ENCODE results near the gene SLC30A5.
"Not testable (repeated sequence)": the region's sequence is repeated elsewhere in the genome, so short reads cannot be mapped to it uniquely, and the experiment has no call there.

The SLC30A5 gene

DNA sequence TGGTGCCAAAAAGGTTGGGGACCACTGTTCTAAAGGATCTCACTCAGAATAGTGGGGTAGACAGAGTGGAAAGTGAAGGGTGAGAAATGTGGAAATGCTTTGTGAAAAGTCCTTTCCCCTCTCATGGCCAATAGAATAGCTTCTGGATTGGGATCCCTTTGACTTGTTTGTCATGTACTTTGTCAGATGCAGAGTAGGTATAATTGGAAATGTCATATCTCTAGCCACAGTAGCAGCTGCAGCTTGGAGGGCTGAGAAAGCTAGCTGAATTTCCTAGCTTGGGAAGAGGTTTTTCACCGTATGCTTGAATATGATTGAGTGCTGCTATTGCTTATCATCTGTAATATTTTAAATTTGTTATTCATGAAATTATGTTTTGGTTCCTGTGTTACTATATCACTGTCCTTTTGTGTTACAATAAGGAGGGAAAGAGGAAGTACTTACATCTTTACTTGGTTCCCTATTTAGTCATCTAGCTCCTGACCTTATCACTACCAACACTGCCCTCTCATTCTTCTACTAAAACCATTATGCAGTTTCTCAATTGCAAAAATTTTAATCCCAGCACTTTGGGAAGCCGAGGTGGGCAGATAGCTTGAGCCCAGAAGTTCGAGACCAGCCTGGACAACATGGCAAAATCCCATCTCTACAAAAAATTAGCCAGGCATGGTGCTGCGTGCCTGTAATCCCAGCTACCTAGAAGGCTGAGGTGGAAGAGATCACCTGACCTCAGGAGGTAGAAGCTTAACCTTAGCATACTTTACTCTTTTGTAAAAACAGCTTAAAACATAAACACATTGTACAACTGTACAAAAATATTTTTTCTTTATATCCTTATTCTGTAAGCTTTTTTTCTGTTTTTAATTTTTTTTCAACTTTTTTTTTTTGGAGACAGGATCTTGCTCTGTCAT, 12.4 kb downstream of the SLC30A5 start:
- no peak for DNase-seq (ENCODE audit: low spot score)

DNA sequence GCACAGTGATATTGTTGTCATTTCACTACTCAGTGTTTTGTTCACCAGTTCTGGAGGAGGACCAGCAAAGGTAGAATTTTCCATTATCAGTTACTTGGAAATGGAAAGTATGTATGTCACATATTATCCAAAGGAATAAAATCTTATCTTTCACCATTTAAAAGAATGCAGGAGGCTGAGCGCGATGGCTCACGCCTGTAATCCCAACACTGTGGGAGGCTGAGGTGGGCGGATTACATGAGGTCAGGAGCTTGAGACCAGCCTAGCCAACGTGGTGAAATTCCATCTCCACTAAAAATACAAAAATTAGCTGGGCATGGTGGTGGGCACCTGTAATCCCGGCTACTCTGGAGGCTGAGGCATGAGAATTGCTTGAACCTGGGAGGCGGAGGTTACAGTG, 14.6 kb downstream of the SLC30A5 start:
- DNase-seq (ENCODE audit: low spot score) = not testable (repeated sequence)

DNA sequence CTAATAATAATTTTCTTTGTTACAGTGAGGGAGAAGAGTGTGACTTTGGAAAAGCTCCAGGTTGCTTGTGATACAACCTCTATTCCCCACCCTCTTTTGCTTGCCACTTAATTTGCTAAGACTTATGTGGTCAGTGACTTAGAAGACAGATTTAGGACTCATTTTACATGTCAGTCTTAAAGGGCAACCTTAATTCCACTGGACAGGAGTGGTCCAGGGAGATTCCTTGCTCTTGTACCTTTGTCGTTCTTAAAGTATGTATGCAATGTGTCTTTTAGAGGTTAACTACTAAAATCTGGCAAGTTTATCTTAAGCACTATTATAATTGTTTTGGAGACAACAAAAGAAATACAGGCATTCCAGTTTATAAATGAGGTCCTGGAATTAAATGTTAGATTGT, 20.0 kb downstream of the SLC30A5 start:
- no peak for DNase-seq (ENCODE audit: low spot score)

DNA sequence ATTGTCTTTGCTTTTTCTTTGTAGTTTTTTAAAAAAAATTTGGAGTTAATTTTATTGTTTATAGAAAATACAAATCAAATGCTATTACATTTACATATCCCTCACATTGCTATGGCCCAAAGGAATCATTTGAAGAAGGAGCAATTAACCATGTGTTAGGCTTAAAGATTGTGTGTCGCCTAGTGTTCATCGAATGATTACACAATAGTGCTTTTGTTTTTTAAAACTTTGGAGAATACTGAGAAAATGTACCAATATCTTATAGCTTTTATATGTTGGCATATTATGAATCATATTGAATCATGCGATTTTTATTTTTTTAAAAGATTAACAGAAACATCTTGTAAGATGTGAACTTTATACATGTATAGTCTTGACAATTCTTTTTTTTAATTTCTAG, 21.7 kb downstream of the SLC30A5 start:
- no peak for DNase-seq (ENCODE audit: low spot score)

DNA sequence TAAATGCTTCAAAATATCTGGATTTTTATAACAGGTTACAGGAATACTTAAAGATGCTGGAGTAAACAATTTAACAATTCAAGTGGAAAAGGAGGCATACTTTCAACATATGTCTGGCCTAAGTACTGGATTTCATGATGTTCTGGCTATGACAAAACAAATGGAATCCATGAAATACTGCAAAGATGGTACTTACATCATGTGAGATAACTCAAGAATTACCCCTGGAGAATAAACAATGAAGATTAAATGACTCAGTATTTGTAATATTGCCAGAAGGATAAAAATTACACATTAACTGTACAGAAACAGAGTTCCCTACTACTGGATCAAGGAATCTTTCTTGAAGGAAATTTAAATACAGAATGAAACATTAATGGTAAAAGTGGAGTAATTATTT, 35.6 kb downstream of the SLC30A5 start:
- peak; percentile 36 for DNase-seq (ENCODE audit: low spot score)

DNA sequence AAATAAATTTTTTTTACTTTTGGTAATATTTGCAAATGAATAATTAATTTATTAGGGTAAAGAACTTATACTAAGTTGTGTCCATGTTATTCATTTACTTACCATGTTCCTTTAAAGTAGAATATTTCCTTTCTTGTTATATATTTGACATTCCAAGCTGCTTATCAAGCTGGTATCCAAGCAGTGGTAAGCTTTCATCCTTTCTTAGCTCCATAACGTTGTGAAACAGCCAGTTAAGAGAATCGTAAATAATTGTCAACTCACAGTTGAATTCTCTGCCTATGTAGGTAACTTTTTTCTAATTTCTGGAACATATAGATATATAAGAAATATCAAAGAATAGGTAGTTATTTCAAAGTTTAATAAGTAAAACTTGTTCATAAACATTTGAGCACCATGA, 36.4 kb downstream of the SLC30A5 start:
- DNase-seq (ENCODE audit: low spot score) = no peak

DNA sequence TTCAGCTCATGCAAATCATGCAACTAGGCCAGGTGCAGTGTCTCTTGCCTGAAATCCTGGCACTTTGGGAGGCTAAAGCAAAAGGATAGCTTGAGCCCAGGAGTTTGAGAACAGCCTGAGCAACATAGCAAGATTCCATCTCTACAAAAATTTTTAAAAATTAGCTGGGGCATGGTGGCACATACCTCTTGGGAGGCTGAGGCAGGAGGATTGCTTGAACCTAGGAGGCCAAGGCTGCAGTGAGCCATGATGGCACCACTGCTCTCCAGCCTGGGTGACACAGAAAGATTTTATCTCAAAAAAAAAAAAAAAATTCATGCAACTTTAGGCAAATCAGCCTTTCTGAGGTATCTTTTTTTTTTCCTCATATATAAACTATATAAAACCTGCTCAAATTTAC, 37.5 kb downstream of the SLC30A5 start:
- DNase-seq (ENCODE audit: low spot score) = no peak

DNA sequence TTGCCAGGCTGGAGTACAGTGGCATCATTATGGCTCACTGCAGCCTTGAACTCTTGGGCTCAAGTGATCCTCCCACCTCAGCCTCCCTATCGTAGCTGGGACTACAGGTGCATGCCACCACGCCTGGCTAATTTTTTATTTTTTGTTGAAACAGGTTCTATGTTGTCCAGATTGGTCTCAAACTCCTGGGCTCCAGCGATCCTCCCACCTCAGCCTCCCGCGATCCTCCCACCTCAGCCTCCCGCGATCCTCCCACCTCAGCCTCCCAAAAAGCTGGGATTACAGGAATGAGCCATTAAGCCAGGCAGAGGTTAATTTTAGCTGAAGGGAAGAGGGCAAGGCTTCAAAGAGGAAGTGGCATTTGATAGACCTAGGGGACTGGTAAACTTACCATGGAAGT, 40.3 kb downstream of the SLC30A5 start:
- DNase-seq (ENCODE audit: low spot score) = no peak

DNA sequence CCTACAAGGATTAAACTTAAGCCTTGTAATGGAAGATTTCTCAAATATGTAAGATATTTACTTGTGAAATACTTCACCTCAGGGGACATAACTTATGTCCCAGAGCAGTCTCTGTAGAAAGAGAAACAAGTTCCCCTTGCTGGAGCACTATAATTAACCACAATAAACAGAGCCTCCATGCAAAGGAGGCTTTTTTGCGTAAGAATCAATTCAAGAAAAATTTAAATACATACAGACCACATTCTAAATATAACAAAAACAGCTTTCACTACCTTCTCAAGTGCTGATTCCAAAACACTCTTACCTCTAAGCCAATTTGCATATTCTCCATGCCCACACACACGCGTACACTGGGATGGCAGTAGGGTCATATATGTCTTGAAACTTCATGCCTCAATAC, 42.5 kb downstream of the SLC30A5 start:
- no peak for DNase-seq (ENCODE audit: low spot score)

DNA sequence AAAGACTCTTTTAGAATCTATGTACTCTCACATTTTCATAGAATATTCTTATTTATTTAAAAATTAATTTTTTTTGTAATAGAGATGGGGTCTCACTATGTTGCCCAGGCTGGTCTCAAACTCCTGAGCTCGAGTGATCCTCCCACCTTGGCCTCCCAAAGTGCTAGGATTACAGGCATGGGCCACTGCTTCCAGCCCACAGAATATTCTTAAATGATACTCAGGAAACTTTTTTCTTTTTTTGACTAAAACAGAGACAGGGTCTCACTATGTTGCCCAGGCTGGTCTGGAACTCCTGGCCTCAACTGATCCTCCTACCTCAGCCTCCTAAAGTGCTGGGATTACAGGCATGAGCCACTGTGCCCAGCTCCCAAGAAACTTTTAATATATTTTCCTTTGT, 43.4 kb downstream of the SLC30A5 start:
- DNase-seq (ENCODE audit: low spot score) = not testable (repeated sequence)

DNA sequence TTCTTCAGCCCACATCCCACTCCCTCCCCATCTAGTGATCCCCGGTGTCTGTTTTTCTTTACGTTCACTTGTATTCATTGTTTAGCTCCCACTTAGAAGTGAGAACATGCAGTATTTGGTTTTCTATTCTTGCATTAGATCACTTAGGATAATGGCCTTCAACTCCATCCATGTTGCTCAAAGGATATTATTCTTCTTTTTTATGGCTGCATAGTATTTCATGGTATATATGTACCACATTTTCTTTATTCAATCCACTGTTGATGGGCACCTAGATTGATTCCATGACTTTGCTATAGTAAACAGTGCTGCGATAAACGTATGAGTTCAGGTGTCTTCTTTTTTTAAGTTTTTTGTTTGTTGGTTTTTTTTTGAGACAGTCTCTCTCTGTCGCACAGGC, 44.0 kb downstream of the SLC30A5 start:
- DNase-seq (ENCODE audit: low spot score) = no peak

DNA sequence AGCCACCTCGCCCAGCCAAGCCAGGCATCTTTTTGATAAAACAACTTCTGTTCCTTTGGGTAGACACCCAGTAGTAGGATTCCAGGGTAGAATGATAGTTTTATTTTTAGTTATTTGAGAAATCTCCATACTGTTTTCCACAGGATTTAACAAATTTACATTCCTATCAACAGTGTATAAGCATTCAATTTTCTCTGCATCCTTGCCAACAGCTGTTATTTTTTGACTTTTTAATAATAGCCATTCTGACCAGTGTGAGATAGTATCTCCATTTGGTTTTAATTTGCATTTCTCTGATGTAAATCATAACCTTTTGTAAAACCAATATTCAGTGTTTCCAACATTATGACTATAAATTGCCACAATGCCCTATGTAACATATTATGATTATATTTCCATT, 45.0 kb downstream of the SLC30A5 start:
- no peak for DNase-seq (ENCODE audit: low spot score)

DNA sequence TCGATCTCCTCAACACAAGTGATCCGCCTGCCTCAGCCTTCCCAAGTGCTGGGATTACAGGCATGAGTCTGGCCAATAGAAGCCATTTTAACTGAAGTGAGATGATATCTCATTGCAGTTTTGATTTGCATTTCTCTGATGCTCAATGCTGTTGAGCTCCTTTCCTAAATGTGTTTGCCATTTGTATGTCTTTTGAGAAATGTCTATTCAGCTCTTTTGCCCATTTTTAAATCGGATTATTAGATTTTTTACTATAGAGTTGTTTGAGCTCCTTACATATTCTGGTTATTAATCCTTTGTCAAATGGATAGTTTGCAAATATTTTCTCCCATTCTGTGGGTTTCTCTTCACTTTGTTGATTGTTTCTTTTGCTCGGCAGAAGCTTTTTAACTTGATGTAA, 46.4 kb downstream of the SLC30A5 start:
- DNase-seq (ENCODE audit: low spot score) = not testable (repeated sequence)

DNA sequence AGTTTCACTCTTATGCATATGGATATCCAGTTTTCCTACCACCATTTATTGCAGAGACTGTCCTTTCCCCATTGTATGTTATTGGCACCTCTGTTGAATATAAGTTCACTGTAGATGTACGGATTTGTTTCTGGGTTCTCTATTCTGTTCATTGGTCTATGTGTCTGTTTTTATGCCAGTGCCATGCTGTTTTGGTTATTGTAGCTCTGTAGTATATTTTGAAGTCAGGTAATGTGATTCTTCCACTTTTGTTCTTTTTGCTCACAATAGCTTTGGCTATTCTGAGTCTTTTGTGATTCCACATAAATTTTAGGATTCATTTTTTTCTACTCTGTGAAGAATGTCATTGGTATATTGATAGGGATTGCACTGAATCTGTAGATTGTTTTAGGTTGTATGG, 47.0 kb downstream of the SLC30A5 start:
- no peak for DNase-seq (ENCODE audit: low spot score)

DNA sequence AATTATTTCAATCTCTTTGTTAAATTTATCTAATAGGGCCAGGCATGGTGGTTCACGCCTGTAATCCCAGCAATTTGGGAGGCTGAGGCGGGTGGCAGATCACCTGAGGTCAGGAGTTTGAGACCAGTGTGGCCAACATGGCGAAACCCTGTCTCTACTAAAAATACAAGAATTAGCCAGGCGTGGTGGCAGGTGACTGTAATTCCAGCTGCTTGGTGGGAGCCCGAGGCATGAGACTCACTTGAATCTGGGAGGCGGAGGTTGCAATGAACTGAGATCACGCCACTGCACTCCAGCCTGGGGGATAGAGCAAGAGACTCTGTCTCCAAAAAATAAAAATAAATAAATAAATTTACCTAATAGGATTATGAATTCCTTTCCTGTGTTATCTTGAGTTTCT, 54.8 kb downstream of the SLC30A5 start:
- DNase-seq (ENCODE audit: low spot score) = not testable (repeated sequence)

DNA sequence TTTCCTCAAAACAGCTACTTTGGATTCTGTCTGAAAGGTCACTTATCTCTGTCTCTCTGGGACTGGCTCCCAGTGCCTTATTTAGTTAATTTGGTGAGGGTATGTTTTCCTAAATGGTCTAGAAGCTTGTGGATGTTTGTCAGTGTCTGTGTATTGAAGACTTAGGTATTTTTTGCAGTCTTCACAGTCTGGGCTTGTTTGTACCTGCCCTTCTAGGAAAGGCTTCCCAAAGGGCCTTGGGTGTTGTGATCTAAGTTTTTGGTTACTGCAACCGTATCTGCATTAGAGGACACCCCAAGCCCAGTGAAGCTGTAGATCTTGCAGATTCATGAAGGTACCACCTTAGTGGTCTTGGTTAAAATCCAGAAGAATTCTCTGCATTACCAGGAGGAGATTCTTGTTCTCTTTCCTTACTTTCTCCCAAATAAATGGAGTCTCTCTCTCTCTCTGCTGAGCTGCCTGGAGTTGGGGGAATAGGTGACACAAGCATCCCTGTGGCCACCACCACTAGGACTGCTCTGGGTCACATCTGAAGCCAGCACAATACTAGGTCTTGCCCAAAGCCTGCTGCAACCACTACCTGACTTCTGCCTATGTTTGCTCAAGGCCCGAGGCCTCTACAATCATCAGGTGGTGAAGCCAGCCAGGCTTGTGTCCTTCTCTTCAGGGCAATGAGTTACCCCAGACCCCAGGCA, 55.3 kb downstream of the SLC30A5 start:
- no peak for DNase-seq (ENCODE audit: low spot score)

DNA sequence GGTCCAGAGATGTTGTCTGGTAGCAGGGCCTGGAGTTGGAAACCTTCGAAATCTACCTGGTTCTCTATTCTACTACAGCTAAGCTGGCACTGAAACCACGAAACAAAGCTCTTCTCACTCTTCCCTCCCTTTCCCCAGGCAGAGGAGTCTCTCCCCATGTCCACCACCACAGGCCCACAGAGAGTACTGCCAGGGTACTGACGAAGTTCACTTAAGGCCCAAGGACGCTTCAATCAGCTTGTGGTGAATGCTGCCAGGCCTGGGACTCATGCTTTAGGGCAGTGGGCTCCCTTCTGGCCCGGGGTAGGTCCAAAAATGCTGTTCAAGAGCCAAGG, 55.8 kb downstream of the SLC30A5 start:
- DNase-seq (ENCODE audit: low spot score) = no peak

DNA sequence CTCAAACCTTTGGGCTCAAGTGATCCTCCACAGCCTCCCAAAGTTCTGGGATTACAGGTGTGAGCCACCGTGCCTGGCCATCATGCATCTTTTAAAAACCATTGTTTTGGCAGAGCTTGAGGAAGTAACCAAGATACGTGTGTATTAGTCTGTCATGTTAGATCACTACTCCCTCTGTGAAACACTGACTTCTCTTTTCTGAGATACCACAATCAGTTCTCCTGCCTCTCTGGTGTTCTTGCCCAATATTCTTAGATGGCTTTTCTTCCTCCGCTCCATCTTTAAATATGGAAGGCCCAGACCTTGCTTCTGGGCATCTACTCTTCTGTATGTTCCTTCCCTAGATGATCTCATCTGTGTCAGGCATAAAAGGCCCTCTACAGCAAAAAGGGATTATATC, 58.9 kb downstream of the SLC30A5 start:
- no peak for DNase-seq (ENCODE audit: low spot score)

DNA sequence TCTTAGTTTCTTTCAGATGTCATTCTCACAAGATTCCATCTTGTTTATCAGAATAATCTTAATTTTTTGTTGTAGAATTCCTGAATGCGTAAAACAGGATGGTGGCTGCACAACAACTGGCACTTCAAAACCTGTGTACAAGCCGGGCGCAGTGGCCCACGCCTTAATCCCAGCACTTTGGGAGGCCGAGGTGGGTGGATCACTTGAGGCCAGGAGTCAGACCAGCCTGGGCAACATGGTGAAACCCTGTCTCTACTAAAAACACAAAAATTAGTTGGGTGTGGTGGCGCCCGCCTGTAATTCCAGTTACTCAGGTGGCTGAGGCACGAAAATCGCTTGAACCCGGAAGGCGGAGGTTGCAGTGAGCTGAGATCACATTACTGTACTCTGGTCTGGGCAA, 62.6 kb downstream of the SLC30A5 start:
- no peak for DNase-seq (ENCODE audit: low spot score)

DNA sequence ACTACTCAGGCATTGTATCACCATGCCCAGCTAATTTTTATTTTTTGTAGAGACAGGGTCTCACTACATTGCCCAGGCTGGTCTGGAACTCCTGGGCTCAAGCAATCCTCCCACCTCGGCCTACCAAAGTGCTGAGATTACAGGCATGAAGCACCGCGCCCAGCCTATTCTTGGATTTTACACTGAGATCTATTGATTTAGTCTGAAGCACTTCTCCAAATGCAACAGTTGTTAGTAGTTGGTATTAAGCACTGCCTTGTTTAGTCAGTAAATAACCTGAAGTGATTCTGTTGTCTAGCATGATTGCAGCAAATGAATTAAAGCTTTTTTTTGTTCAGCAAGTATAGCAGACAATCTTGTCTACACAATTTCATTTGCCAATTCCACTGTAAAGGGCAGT, 64.2 kb downstream of the SLC30A5 start:
- DNase-seq (ENCODE audit: low spot score) = no peak

DNA sequence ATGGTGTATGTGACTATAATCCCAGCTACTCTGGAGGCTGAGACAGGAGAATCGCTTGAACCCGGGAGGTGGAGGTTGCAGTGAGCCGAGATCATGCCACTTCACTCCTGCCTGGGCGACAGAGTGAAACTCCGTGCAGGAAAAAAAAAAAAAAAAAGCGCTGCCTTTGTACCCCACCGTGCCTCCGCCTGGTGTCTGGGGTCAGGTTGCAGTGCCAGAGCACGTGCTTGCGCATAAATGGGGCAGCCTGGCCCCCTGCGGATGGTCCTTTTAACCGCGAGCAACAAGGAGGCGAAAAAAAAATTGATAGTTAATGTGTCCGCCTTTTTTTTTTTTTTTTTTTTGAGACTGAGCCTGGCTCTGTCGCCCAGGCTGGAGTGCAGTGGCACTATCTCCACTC, 66.8 kb downstream of the SLC30A5 start:
- DNase-seq (ENCODE audit: low spot score) = no peak

DNA sequence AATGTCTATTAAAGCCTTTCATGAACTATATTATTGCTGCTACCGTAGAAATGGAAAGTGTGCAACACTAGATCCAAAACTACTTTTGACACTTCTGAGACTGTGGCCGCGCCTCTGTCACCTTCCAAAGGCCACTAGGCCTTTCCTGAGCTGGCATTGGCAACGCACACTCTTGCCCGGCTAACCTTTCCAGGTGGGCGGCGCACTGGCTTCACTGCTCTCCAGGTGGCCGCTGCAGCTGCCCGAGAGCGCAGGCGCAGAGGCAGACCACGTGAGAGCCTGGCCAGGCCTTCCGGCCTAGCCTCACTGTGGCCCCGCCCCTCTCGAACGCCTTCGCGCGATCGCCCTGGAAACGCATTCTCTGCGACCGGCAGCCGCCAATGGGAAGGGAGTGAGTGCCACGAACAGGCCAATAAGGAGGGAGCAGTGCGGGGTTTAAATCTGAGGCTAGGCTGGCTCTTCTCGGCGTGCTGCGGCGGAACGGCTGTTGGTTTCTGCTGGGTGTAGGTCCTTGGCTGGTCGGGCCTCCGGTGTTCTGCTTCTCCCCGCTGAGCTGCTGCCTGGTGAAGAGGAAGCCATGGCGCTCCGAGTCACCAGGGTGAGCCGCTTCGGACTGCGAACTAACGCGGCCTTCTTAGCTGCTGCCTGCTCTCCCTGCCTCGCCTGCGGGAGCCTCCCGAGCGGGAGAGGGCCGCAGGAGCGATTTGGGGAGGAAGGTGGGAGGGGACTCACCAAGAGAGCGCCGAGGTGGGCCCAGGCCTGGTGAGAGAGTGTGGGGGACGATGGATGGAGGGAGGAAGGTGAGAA, 73.1 kb downstream of the SLC30A5 start, which contains the start of gene CCNB1:
TSS of gene CCNB1 (plus strand) at position 465 of the 807 bp plus-strand sequence. CDS start at position 578, 113 bp downstream.
- DNase-seq (ENCODE audit: low spot score) = peak; percentile 97

DNA sequence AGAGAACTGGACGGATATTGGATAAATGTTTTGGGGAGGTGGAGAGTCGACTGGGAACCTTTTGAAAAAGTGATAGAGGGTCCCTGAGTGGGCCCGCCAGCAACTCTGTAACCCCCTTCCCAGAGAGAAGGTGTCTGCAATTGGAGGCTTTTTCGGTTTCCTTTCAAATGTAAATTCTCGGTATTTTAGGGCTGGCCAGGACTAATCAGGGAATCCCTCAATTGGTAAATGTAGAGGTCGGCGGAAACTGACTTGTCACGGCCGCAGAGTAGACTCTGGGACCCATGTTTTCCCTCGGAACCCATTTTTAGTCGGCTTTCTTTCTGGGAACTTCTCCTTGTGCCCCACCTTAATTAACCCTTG, 73.7 kb downstream of the SLC30A5 start:
- no peak for DNase-seq (ENCODE audit: low spot score)

Measured in kidney capillary endothelial cell (primary cell).